Keratinocyte (primary cell): ENCODE data around the gene APOBR.

Experiments used
- EZH2 ChIP-seq: IDR thresholded peaks from one replicate; pipeline ENCODE4 v1.6.1; 2012; ENCODE audit warnings: inconsistent platforms, mild to moderate bottlenecking, low read length, moderate library complexity
- TF ChIP-seq, protein P1 (sequence below), 3 experiments: IDR thresholded peaks in 1 of 3; conservative IDR thresholded peaks in 1 of 3; optimal IDR thresholded peaks in 1 of 3; 2 replicates in 2 of 3; 3 replicates in 1 of 3; pipeline versions ENCODE3 to v1.5.1; 2011; ENCODE audit warnings: low read length in 3 of 3, mild to moderate bottlenecking in 3 of 3, moderate library complexity in 2 of 3, control low read depth in 1 of 3, inconsistent platforms in 1 of 3; ENCODE audit not compliant: insufficient read depth in 2 of 3; ENCODE audit errors: extremely low read depth in 1 of 3

DNA sequence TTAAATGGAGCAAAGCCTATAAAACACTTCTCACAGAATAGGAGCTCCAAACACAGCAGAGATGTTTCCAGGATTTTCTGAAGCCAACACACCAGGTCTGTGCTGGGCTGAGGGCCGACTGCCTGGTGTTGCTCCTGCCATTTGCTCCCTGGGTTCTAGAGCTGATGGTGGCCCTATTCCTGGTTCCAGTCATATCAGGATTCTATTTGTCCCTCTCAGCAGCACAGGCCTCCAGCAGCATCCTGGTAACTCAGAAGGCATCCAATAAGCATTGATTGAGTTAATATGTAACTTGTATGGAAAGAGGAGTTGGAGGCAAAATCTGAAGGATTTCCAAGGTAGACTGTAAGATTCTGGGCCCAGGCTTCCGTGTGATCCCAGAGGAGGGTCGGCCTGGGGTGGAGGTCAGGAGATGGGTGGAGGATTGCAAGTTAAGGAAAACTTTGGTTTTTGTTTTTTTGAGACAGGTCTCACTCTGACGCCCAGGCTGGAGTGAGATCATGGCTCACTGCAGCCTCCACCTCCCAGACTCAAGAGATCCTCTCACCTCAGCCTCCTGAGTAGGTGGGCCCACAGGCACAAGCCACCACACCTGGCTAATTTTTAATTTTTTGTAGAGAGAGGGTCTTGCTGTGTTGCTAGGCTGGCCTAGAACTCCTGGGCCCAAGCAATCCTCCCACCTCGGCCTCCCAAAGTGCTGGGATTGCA lies 38.7 kb downstream of the APOBR start:
- TF ChIP-seq EZH2 = no peak
- TF ChIP-seq, protein P1, sequence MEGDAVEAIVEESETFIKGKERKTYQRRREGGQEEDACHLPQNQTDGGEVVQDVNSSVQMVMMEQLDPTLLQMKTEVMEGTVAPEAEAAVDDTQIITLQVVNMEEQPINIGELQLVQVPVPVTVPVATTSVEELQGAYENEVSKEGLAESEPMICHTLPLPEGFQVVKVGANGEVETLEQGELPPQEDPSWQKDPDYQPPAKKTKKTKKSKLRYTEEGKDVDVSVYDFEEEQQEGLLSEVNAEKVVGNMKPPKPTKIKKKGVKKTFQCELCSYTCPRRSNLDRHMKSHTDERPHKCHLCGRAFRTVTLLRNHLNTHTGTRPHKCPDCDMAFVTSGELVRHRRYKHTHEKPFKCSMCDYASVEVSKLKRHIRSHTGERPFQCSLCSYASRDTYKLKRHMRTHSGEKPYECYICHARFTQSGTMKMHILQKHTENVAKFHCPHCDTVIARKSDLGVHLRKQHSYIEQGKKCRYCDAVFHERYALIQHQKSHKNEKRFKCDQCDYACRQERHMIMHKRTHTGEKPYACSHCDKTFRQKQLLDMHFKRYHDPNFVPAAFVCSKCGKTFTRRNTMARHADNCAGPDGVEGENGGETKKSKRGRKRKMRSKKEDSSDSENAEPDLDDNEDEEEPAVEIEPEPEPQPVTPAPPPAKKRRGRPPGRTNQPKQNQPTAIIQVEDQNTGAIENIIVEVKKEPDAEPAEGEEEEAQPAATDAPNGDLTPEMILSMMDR (optimal IDR thresholded peaks at IDR 0.05 in 1 of 3, IDR thresholded peaks at IDR 0.05 in 1 of 3, conservative IDR thresholded peaks at IDR 0.05 in 1 of 3; ENCODE audit: extremely low read depth in 1 of 3, insufficient read depth in 2 of 3, low read length in 3 of 3) = no peak
